GM21515 (cell line): Measurements from ENCODE around the gene TNC.

Experiments
- ATAC-seq: cut with Tn5 transposase; IDR thresholded peaks from one replicate; pipeline ENCODE4 v1.9.1; 2021; ENCODE audit not compliant: unreplicated experiment

Gene TNC

GRCh38 chr9:115058175-115058574 is 59.8 kb downstream of the TNC start:
- ATAC-seq: no peak

- ATAC-seq: no peak
Observed at GRCh38 chr9:115057559-115057958, 60.4 kb downstream of the TNC start.

GRCh38 chr9:115050002-115050490 is 67.9 kb downstream of the TNC start:
- ATAC-seq: no peak

GRCh38 chr9:115046824-115047223 is 71.1 kb downstream of the TNC start:
- ATAC-seq: no peak

GRCh38 chr9:115046199-115046598 is 71.8 kb downstream of the TNC start:
- no peak for ATAC-seq

GRCh38 chr9:115043632-115044031 is 74.3 kb downstream of the TNC start:
- no peak for ATAC-seq

GRCh38 chr9:115042781-115043509 is 75.0 kb downstream of the TNC start:
- ATAC-seq: no peak

GRCh38 chr9:115039516-115040120 is 78.3 kb downstream of the TNC start:
- no peak for ATAC-seq

GRCh38 chr9:115038178-115038577 is 79.8 kb downstream of the TNC start:
- ATAC-seq: no peak

- ATAC-seq: no peak
Observed at GRCh38 chr9:115036691-115037090, 81.3 kb downstream of the TNC start.

GRCh38 chr9:115035841-115036612 is 81.9 kb downstream of the TNC start:
- peak; percentile 93 for ATAC-seq

- no peak for ATAC-seq
Observed at GRCh38 chr9:115034801-115035200, 83.2 kb downstream of the TNC start.

- no peak for ATAC-seq
Observed at GRCh38 chr9:115033800-115034199, 84.2 kb downstream of the TNC start.

GRCh38 chr9:115032296-115032695 is 85.7 kb downstream of the TNC start:
- no peak for ATAC-seq

GRCh38 chr9:115030006-115030405 is 88.0 kb downstream of the TNC start:
- ATAC-seq: no peak

GRCh38 chr9:115025721-115026120 is 92.2 kb downstream of the TNC start:
- no peak for ATAC-seq

- no peak for ATAC-seq
Observed at GRCh38 chr9:115024925-115025535, 92.9 kb downstream of the TNC start.

GRCh38 chr9:115022760-115023434 is 95.1 kb downstream of the TNC start:
- ATAC-seq: no peak

GRCh38 chr9:115018547-115019435 is 99.2 kb downstream of the TNC start:
- no peak for ATAC-seq

- no peak for ATAC-seq
Observed at GRCh38 chr9:115016344-115016743, 101.6 kb downstream of the TNC start.
